ENCODE data around the gene LIMCH1.
"Not testable (repeated sequence)": the region's sequence is repeated elsewhere in the genome, so short reads cannot be mapped to it uniquely, and the experiment has no call there.

Gene LIMCH1

DNA sequence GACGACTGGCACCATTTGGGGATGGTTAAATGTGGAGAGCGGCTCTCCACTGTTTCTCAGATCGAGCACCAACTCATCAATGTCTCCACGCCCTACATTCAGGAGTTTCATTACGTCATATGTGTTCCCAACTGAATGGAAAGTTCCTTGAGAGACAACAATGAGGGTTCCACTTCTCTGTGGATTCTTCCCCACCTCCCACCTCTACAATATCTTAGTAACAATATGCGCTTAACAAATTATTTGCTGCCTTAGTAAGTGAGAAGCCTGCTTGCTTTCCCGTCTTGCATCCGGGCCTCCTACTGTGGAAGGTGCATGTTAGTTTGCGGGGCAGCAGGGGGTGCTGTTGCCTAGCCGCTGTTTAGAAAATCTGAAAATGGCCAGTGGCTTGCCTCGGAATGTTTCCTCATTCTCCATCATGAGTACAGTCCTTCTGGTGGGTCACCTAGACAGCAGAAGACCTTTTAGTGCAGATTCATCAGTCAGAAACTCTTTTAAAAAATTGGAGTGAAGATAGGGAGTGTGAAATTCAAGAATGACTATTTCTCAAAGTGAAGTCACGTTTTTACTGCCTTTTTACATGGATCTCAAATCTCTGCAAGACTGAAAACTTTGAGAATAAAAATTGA, 154.9 kb downstream of the LIMCH1 start:
- peak; percentile 25 to 54 for DNase-seq

DNA sequence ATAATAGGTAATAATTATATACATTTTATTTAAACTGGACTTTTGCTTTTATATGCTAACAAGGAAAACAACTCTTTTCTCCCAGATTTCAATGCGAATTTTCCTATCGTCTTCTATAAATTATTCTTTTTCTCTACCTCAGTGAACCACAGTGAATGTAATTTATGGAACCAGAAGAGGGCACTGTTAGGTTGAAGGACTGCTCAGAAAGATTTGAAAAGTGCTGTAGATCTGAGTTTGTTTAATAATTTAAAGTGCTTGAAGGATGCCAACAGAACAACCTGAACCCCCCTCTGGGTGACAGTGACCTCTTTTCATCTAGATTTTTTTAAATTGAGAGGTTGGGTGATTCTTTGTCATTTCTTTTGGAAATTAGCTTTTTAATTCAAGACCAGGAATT, 155.7 kb downstream of the LIMCH1 start:
- DNase-seq: no peak

DNA sequence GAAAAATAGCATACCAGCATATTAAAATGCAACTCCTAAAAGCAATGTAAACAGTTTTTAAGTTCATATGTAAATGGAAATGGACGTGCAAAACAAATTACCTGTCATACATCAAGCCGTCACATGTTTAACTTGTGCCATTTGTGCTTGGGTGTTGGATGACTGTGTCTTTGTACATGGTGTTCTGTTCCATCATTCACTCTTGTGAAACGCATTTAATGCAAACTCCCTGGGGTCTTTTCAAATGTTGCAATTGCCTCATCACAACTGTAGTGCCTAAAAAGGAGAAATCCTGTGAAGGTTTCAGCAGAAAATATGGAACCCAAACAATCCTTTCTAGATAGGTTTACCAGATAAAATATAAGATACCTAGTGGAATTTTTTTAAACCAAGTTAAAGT, 158.2 kb downstream of the LIMCH1 start:
- no peak for DNase-seq

DNA sequence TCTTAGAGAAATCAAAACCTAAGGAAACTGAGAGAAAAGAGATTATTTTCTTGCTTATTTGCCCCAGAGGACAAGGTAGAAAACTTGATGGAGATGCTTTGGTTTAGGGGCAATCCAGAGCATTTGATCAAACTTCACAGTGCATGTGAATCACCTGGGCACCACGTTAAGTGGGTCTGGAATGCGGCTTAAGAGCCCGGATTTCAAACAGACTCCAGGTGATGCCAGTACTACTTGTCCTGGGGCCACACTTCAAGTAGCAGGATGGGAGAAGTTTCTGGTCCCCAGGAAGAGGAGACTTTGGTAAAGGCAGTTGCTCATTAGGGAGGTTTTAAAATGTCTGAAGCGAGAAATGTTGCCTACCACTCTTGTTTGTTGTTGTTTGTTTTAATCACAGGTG, 158.8 kb downstream of the LIMCH1 start:
- DNase-seq: no peak

DNA sequence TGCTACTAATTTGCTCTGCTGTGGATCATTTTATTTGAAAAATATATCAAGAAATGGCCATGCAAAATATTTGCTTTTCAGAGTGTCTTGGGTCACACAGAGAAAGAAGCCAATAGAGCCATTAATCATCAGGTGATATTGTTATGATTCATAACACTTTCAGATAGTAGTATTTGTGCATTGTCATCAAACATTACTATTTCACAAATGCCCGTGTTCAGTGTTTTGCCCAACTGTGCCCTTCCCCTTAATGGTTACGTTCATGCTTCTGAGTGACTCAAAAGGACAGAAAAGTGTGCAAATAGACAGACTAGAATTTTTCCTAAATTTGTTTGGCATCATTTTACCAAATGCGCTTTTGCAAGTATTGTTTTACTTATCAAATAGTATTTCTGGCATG, 164.0 kb downstream of the LIMCH1 start:
- no peak for DNase-seq

DNA sequence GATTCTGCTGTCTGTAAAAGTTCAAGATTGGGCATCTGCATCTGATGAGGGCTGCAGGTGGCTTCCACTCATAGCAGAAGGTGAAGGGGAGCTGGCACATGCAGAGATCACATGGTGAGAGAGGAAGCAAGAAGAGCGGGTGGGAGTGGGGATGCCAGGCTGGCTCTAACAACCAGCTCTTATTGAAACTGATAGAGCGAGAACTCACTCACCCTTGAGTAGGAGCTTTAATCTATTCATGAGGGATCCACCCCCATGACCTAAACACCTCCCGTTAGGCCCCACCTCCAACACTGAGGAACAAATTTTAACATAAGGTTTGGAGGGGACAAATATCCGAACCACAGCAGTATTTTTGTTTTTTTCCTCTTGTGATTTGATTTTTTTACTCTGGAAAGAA, 164.8 kb downstream of the LIMCH1 start:
- DNase-seq: no peak

DNA sequence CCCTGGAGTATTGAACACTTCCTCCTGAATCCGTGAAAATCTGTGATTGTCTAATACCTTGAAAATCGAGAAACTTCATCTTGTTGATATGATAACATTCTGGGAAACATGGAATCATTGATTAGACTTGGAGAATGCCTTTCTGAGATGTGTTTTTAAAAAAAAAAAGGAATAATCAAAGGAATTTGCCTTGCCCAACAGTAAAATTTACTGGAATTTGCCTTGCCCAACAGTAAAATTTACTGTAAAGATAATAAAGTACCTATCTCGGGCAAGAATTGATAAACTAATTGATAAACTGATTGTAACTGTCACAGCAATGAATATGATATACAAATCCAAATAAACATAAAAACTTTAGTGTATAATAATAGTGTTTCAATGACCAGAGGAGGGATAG, 165.8 kb downstream of the LIMCH1 start:
- no peak for DNase-seq

DNA sequence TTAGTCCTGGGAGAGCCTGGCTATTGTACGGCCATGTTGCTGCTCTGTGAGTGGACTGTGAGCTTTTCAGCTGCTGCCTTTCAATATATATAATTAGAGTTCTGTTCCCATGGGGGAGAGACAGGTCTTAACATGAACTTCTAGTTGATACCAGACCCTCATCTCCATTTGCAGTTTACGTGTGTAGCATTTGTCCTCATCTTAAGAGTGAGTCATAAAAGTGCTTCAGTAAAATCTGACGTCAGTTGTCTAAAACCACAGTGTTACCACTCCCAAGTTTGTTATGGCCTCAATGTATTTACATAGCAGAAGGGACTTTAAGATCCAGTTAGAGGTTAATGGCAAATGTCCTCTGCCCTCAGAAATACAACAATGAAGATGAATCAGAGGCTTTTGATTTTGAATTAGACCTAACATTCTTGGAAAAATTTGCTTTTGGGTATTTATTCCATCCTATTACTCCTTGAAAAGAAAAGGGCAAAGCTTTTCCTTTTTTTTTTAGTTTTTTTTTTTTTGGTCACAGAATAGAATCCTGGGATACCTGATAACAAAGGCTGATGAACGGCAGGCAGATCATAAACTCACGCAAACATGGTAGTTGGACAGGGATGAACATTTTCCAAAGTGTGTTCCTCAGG, 172.0 kb downstream of the LIMCH1 start:
- DNase-seq: no peak

DNA sequence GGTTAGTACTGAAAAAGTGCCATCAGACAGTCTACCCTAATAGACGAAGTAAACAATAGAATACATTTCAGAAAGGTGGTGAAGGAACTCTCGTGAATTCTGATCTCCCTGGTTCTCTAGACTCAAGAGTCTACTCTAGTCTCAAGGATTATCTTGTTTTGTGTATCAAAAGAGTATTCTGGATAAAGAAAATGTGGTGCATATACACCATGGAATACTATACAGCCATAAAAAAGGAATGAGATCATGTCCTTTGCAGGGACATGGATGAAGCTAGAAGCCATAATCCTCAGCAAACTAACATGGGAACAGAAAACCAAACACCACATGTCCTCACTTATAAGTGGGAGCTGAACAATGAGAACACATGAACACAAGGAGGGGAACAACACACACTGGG, 173.7 kb downstream of the LIMCH1 start:
- DNase-seq: not testable (repeated sequence)

DNA sequence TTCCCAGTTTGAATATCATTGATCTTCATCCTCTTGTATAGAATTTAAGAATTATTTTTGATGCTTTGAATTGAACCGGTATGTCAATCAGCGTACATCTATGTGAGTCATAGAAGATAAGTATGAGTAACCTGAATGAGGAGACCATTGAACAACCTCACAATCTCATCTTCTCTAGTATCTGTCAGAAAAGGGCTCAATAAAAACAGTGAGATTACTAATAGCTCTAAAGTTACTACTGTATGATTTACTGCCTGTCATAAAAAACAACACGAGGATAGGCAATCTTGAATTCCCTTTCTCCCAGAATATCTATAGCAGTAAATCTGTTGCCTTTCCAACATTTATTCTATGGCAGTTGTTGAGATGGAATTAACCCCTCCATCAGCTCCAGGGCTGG, 174.5 kb downstream of the LIMCH1 start:
- no peak for DNase-seq

DNA sequence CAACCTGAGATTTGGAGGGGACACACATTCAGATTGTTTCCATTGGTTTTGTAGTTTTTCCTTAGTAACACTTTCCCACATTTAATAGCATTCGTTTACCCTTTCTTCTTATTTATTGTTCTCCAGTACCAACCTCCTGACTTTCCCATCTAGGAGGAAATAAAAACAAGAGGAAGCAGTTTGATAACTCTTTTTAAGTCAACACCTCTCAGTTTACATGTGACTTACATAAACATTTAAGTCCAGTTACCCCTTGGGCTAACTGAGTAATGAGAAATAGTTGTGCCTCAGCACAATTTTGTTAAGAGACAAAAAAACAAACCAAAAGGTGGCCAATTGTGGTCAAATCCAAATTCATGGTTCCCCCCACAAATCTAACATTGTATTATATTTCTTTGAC, 175.8 kb downstream of the LIMCH1 start:
- no peak for DNase-seq

DNA sequence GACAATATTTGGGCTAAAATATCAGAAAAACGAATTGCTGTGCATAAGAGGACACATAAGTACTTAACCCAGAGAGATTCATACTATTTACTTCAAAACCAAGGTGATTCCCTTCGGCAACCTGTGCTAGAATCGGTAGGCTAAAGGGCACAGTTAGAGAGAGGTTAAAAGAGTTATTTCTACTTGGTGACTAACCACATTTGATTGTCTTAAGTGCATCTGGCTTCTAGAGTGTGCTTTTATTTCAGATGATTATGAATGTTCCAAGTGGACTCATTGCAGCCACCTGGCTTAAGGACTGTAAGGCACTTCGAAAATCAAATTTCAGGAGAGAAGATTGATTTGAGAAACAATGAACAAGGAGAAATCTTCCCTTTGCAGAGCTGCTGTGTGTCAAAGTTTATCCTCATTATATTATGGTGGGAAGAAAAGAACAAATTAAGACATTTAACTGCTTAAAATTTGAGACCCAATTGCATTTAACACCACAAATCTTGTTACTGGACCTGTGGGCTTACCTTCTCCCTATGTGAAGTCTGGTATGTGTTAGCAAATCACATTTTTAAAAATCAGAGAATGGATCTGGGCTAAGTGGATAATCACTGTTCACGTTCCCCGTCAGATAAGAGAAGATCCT, 176.5 kb downstream of the LIMCH1 start:
- no peak for DNase-seq

DNA sequence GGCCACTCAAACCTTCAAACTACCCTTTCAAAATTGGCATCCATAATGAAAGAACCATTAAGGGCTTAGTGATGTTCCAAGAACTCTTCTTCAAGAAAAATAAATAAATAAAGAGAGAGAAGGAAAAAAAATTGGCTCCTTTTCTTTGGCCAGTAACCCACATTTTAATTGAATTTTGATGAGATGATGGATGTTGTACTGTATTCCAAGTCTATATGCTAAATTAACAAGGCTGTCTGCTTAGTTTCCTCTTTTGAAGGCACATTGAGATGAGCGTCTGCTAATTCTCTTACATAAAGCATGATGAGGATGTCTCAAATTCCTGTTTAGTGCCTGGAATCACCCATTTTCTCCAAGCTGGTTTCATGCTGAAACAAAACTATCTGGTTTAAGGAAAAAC, 177.2 kb downstream of the LIMCH1 start:
- DNase-seq: no peak

DNA sequence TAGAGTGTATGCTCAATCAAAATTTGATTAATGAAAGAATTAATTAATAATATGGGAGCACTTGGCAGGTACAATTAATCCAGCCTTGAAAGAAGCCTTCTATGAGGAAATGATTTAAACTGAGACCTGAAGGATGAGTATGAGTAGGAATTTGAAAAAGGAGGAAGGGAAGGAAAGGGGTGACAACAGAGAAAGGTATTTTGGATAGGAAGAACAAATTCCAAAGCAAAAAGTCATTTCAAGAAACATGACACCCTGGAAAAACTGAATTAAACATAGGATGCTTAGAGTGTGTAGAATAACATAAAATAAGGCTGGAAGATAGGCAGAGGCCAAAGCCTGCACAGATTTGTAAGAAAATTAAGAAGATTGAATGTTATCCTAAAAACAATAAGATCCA, 180.9 kb downstream of the LIMCH1 start:
- no peak for DNase-seq

DNA sequence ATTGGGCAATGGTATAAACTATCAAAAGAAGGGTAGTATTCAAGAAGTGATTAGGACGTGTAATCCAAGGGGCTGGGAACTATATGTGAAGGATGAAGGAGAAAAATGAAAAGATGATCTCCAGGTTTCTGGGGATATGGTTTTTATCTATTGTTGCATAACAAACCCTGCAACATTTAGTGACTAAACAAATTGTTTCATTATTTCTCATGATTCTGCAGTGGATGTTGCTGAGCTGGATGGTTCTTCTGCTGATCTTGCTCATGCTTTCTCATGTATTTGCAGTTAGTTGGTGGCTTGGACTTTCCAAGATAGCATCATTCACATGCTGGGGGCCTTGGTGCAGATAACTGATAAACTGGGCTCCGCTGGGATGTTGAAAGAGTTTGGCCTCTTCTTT, 181.5 kb downstream of the LIMCH1 start:
- no peak for DNase-seq

DNA sequence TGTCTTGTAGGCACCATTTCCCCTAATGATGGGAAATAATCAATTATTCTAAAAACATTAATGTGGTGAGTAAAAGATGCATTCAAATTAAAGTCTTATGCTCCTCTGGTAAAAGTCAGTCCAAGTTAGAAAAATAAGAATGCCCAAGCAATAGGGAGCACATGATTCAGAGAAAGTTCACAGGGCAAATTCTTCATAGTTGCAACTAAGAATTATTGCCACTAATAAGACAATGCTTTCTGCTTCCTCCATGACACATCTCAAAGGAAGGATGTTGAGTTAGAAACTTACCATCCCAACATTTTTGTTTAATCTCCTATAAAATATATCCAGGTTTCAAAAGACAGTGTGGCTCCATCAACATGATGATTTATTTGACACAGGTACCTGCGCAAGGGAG, 184.2 kb downstream of the LIMCH1 start:
- DNase-seq: no peak

DNA sequence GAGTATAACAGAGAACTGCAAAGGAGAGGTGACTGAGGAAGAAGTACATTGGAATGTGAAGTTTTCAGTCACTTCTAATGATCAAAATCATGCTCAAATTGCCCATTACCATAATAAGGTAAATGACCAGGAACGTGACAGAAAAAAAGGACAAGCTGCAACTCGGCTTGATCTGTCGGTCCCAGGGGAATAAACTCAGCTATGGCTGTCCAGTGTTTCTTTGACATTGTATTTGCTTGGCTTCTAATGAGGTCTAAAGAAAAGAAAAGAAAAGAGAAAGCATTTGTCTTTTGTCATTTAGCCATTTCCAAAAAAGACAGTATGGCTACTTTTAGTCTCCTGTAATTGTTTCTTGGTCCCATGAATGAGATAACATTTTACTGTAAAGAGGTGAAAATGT, 185.3 kb downstream of the LIMCH1 start:
- no peak for DNase-seq

DNA sequence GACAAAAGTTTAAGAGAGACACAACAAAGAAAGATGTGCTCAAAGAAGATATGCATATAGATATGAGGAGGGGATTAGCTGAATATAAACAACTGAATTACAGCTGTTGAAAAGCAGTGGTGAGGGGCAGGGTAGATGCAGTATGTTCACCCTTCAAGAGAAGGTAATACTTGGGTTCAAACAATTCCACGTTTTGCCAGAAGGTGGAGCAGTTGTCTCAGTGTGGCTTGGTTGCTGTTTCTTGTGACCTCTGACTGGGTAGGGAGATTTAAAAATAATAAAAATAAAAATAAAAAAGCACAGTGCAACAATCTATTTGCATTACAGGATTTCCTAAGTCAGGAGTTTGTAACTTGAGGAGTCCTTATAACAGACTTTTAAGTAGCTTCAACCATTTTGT, 187.3 kb downstream of the LIMCH1 start:
- no peak for DNase-seq

DNA sequence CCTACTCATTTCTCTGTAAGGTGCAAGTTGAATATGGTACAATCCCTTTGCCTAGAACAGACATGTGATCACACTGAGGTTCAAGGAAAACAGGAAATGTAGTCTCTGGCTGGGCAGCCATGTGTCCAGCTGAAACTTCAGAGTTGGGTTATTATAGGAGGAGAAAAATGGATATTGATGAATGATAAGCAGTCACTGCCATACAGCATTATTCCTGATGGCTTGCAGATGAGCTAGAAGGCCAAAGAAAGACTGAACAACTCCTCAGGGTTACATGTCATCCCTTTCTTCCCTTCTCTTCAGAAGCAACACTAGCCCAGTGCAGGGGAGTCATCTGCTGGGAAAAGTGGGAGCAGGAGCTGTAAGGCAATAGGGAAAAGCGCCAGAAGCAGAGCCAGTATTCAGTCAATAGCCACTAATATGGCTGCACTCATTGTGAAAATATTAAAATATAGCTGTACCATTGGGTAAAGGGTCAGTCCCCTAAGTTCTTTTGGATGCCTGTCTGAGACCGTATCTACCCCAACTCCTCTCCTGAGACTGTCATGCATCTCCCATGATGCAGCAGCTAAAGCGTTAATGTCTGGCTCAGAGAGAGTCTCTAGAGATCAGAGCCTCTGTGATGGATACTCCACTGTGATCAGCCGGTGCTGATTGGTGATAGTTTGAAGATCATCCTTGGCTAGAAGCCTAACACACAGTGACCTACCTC, 190.1 kb downstream of the LIMCH1 start:
- no peak for DNase-seq

DNA sequence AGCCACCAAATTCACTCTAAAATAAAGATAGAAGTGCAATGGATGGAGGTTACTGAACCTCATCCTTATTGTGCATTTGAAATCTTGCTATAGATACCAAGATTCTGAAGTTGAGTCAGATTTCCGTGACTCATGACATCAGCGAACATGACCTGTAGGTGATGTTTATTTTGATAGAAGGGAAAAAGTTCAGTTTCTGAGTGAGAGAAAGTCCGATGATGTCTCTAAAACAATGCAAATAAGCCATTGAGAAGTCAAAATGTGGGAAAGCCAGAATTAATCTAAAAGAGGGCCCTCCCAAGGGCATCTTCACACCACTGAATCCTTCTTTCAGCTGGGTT, 190.6 kb downstream of the LIMCH1 start:
- no peak for DNase-seq

DNA sequence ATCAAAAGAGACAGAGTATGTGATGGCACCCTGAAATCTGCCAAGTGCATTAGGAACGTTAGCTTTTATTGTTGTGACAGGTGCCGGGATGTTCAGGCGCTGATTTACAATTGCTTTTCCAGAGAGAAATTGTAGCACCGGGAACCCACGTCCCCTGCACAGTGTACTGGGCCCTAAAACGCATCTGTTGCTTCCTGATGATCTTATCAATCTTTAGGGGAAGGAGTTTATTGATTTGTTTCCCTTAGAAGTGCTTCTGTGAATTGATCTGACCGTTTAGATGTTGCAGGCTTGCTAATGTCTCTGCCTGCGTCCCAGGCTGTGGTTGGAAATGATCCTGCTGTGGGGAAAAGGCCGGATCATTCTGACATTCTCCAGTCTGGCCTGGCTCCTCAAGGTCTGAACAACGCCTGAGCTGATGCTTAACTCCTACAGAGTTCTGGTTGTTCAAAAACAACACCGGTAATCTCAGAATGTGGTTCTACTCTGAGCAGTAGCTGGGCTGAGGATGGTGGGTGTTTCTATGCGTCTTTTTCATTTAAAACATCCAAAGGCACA, 193.7 kb downstream of the LIMCH1 start:
- no peak for DNase-seq

DNA sequence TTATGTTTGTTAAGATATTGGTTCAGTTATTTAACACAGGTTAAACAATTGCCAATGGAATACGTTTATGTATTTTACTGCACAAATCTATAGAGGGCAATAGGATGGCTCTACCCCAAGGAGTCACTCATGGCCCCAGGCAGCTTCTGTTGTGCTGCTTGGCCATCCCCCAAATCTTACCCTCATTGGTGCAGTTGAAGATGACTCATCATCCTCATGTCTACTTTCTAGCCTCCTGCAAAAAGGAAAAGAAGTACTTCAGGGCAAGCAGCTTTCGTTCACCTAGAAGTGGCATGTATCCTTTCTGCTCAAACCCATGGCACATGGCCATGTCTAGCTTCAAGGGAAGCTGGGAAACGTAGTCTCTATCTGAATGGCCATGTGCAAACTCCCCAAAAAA, 196.4 kb downstream of the LIMCH1 start:
- no peak for DNase-seq

DNA sequence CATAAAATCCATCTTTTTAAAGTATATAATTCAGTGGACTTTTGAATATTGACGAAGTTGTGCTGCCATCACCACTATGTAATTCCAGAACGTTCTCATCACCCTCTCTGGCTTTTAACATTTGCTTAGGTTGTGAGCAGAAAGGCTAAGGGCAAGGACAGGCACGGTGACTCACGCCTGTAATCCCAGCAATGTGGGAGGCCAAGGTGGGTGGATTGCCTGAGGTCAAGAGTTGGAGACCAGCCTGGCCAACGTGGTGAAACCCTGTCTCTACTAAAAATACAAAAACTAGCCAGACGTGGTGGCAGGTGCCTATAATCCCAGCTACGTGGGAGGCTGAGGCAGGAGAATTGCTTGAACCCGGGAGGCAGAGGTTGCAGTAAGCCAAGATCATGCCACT, 199.5 kb downstream of the LIMCH1 start:
- not testable (repeated sequence) for DNase-seq

DNA sequence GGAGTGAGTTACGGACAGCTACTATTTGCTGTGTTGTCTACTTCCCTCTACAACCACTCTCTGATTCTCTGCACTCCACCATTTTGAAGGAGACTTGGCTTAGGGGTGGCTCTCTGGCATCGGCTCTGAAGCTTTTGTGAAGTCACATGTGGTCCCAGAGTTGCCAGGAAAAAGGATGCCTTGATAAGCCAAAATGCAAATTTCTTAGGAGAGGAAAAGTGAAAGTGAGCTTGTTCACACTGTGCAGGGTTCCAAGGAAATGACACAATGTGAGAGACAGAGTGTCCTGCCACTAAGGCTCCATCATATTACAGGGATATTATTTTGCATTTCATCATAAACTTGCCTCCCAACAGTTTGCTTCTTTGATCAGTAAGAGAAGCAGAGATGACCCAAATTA, 203.4 kb downstream of the LIMCH1 start:
- DNase-seq: no peak
